Testis (tissue), 3 donors: ENCODE data around the gene TAF6. TPM values are rescaled to one million over a fixed set of nuclear protein-coding genes. Genes with fewer than 3 reads are reported as not detected.

ENCODE experiments used
- DNase-seq: peaks from one replicate; pipeline ENCODE4 v3.0.0-alpha.2; 2019
- H3K27ac ChIP-seq, 2 donors: fragments of 200-600 bp; sonication (generic); one replicate each; pipeline ENCODE4 v1.5.1; 2019
- H3K27me3 ChIP-seq: fragments of 200-600 bp; sonication (generic); one replicate; pipeline ENCODE4 v1.5.1; 2019
- H3K36me3 ChIP-seq: fragments of 200-600 bp; sonication (generic); one replicate; pipeline ENCODE4 v1.5.1; 2017; ENCODE audit warnings: low read depth; ENCODE audit errors: missing control alignments
- H3K4me1 ChIP-seq: fragments of 200-600 bp; sonication (generic); one replicate; pipeline ENCODE4 v1.5.1; 2019
- H3K4me3 ChIP-seq, 2 donors: fragments of 200-600 bp; sonication (generic); one replicate each; pipeline ENCODE4 v1.5.1; 2017 to 2019
- H3K9me3 ChIP-seq: fragments of 200-600 bp; sonication (generic); one replicate; pipeline ENCODE4 v1.5.1; 2017
- POLR2A ChIP-seq: fragments of 450-650 bp; IDR thresholded peaks from one replicate; pipeline ENCODE4 v1.6.1; 2017; ENCODE audit warnings: antibody characterized with exemption, mild to moderate bottlenecking, moderate library complexity
- WGBS, 2 donors: methylation state at CpG; one replicate each; pipeline ENCODE4 v1.1.5; 2018; 5-methylcytosine and 5-hydroxymethylcytosine counted together
- intact Hi-C: fragments of 100-400 bp; cut with DNase I; formaldehyde crosslinking; loops from one replicate; pipeline ENCODE4 v1.15.1; 2023; ENCODE audit warnings: low total_unique reads
- polyA plus RNA-seq: library from polyadenylated mRNA; stranded (reverse); fragments of 350-450 nt; fragmentation: Illumina TruSeq; extraction: RNeasy Lipid Tissue Mini Kit (QIAGEN cat#74804); gene quantifications from one replicate; pipeline ENCODE4 v1.2.3, GENCODE V29; 2014; ENCODE audit warnings: low read depth, low replicate concordance; ENCODE audit not compliant: insufficient read depth
- total RNA-seq, 2 donors: library from RNA; depleted of rRNA; stranded (reverse); fragments of >200 nt; gene quantifications; one replicate each; pipeline ENCODE4 v1.2.3, GENCODE V29; 2016
- TF ChIP-seq, protein P1 (sequence below), 3 experiments: fragments of 450-650 bp in 2 of 3; fragments of 200-600 bp in 1 of 3; sonication (generic) in 1 of 3; IDR thresholded peaks; one replicate each; pipeline ENCODE4 v1.5.1; 2016 to 2019; ENCODE audit warnings: antibody characterized with exemption in 3 of 3, mild to moderate bottlenecking in 2 of 3, moderate library complexity in 1 of 3

Gene TAF6
- total and polyA plus RNA-seq, 3 donors from 2014 or later: 95.4 to 108 (median 99.1) TPM

DNA sequence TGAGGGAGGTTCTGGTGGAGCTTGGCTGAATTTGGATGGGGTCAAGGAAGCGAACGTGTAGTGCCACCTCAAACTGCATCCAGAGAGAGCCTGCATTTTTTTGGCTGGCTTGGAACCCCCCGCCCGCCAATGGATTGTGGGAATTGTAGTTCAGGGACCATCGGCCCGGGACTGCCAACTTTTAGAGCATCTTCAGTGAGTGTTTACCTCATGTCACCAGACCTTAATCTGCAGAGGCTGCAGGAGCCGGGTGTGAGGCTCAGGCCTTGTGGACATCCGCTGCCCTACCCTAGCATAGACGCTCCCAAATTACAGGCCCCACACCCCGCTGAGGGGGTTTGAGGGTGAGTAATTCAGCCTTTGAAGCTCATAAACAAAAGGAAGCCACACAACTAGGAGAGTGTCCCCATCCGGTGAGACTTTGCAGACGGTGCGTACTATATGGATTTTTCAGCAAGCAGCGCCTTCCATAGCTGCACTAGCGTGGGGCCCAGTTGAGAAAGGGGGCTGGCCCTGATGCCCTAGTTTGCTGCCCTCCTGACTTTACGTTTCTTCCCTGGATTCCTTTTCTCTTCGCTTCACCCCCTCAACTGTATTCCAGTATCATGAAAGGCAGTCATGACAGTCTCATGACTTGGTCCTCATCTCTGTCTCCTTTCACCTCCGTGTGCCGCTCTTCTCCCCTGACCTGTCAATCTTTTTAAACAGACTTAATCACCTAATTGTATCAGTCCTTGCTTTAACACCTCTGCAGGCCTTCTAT lies 993 bp upstream of the TAF6 start:
- H3K9me3 ChIP-seq: no peaks in the 10 kb centered on the region
- intact Hi-C loops: no loop called here
- H3K27me3 ChIP-seq: no peaks in the 10 kb centered on the region
- peaks cover 15% of the 10 kb centered on the region for H3K4me1 ChIP-seq
- peak overlapping the region; percentile 66 to 73 for H3K4me3 ChIP-seq
- peak overlapping the region in 1 of 2 donors; percentile 93 for H3K27ac ChIP-seq
- TF ChIP-seq, protein P1, sequence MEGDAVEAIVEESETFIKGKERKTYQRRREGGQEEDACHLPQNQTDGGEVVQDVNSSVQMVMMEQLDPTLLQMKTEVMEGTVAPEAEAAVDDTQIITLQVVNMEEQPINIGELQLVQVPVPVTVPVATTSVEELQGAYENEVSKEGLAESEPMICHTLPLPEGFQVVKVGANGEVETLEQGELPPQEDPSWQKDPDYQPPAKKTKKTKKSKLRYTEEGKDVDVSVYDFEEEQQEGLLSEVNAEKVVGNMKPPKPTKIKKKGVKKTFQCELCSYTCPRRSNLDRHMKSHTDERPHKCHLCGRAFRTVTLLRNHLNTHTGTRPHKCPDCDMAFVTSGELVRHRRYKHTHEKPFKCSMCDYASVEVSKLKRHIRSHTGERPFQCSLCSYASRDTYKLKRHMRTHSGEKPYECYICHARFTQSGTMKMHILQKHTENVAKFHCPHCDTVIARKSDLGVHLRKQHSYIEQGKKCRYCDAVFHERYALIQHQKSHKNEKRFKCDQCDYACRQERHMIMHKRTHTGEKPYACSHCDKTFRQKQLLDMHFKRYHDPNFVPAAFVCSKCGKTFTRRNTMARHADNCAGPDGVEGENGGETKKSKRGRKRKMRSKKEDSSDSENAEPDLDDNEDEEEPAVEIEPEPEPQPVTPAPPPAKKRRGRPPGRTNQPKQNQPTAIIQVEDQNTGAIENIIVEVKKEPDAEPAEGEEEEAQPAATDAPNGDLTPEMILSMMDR (IDR thresholded peaks at IDR 0.05): no peak
- TF ChIP-seq POLR2A: no peak
- H3K36me3 ChIP-seq: no peaks in the 10 kb centered on the region
- peak; percentile 79 for DNase-seq
- 8 to 13% methylated on average over 14 to 19 of the region's 19 CpGs for WGBS, 2 donors

DNA sequence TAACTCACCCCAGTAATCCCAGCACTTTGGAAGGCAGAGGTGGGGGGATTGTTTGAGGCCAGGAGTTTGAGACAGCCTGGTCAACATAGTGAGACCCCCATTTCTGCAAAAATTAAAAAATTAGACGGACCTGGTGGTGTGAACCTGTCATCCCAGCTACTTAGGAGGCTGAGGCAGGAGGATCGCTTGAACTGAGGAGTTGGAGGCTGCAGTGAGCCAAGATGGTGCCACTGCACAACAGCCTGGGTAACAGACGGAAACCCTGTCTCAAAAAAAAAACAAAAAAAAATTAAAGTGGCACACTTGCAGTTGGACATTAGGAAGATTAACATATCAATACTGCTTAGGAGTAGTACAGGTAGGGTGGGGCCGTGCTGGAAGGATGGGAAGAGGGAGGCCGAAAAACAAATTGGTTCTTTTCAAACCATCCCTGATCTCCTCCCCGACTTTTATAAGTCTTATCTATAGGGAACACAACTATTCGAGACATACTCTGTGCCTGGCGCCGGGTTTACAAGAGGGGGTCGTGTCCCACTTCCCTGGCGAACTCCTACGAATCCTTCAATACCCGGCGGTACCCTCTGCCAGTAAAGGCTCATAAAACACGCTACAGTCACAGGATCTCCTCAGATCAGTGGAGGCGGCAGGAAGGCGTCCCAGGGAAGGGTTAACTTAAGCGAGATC lies 628 bp downstream of the TAF6 start:
- Histone ChIP-seq H3K4me1 (peaks cover 12% of the 10 kb centered on the region), H3K4me3 (peak overlapping the region; percentile 66 to 73), H3K27ac (peak overlapping the region in 1 of 2 donors; percentile 93), H3K27me3 (no peaks in the 10 kb centered on the region), H3K9me3 (no peaks in the 10 kb centered on the region), H3K36me3 (no peaks in the 10 kb centered on the region)
- WGBS, 2 donors: 12 to 15% methylated on average over 18 of the region's 18 CpGs
- no peak for TF ChIP-seq POLR2A
- TF ChIP-seq, protein P1 (IDR thresholded peaks at IDR 0.05): no peak
- intact Hi-C loops: no loop called here
- no peak for DNase-seq

DNA sequence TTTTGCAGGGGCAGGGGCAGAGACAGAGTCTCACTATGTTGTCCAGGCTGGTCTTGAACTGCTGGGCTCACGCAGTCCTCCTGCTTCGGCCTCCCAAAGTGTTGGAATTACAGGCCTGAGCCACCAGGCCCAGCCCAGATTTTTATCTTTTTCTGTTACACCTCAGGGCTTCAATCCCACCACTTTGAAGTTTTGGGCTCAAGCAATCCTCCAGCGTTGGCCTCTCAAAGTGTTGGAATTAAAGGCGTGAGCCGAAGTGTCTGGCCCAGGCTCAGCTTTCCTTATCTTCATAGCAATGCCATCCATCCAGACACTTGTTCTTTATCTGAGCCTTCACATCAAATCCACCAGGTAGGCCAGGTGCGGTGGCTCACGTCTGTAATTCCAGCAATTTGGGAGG lies 4.1 kb downstream of the TAF6 start:
- no peak for DNase-seq
- no peak for TF ChIP-seq POLR2A
- TF ChIP-seq, protein P1 (IDR thresholded peaks at IDR 0.05): no peak
- intact Hi-C loops: no loop called here
- Histone ChIP-seq H3K27ac (no peak overlapping the region), H3K4me1 (peaks cover 4% of the 10 kb centered on the region), H3K27me3 (no peaks in the 10 kb centered on the region), H3K36me3 (no peaks in the 10 kb centered on the region), H3K4me3 (no peak overlapping the region), H3K9me3 (no peaks in the 10 kb centered on the region)
- 91% methylated on average over 7 of the region's 7 CpGs for WGBS, 2 donors

- Histone ChIP-seq H3K4me3 (no peak overlapping the region), H3K27ac (no peak overlapping the region), H3K27me3 (no peaks in the 10 kb centered on the region), H3K4me1 (no peaks in the 10 kb centered on the region), H3K36me3 (no peaks in the 10 kb centered on the region), H3K9me3 (no peaks in the 10 kb centered on the region)
- 87 to 97% methylated on average over 6 to 13 of the region's 13 CpGs for WGBS, 2 donors
- intact Hi-C loops: no loop called here
- DNase-seq: no peak
- TF ChIP-seq POLR2A: no peak
- TF ChIP-seq, protein P1 (IDR thresholded peaks at IDR 0.05): no peak
These were observed 7.2 kb downstream of the TAF6 start for GRCh38 chr7:100111914-100112313.
